GM23338 (cell line): ENCODE data around the gene MEAK7. TPM values are rescaled to one million over a fixed set of nuclear protein-coding genes. Genes with fewer than 3 reads are reported as not detected.

Experiments
- ATAC-seq: fragments of 200-7000 bp; cut with Tn5 transposase; 3 replicates; pipeline ENCODE4 v1.9.1; 2020
- DNase-seq: peaks from one replicate; pipeline ENCODE4 v3.0.0-alpha.2; 2015; ENCODE audit warnings: low spot score
- H2AFZ ChIP-seq: fragments of 200-600 bp; sonication (generic); 2 replicates; pipeline ENCODE4 v1.8.0; 2016; ENCODE audit warnings: antibody characterized with exemption, mild to moderate bottlenecking, moderate library complexity
- H3F3A ChIP-seq: fragments of 200-600 bp; sonication (generic); replicated peaks from 2 replicates; pipeline ENCODE4 v1.8.0; 2017; ENCODE audit warnings: antibody characterized with exemption, mixed run types, low read depth
- H3K27ac ChIP-seq: fragments of 200-600 bp; sonication (generic); 2 replicates; pipeline ENCODE4 v1.6.1; 2016; ENCODE audit warnings: low read depth
- H3K27me3 ChIP-seq: fragments of 200-600 bp; sonication (generic); 2 replicates; pipeline ENCODE4 v1.8.0; 2016; ENCODE audit warnings: mild to moderate bottlenecking, mixed run types, moderate library complexity; ENCODE audit not compliant: insufficient read depth
- H3K36me3 ChIP-seq: fragments of 200-600 bp; sonication (generic); 2 replicates; pipeline ENCODE4 v1.8.0; 2016; ENCODE audit warnings: mild to moderate bottlenecking; ENCODE audit not compliant: insufficient read depth
- H3K4me1 ChIP-seq: fragments of 200-600 bp; sonication (generic); 2 replicates; pipeline ENCODE4 v1.8.0; 2016; ENCODE audit warnings: mild to moderate bottlenecking, moderate library complexity; ENCODE audit not compliant: insufficient read depth
- H3K4me2 ChIP-seq: fragments of 200-600 bp; sonication (generic); 2 replicates; pipeline ENCODE4 v1.7.1; 2017; ENCODE audit warnings: mixed run types
- H3K4me3 ChIP-seq: fragments of 200-600 bp; sonication (generic); 2 replicates; pipeline ENCODE4 v1.6.1; 2016; ENCODE audit warnings: mixed run types
- H3K79me2 ChIP-seq: fragments of 200-600 bp; sonication (generic); replicated peaks from 2 replicates; pipeline ENCODE4 v1.8.0; 2017; ENCODE audit warnings: mild to moderate bottlenecking; ENCODE audit not compliant: insufficient read depth
- H3K9me2 ChIP-seq: fragments of 200-600 bp; sonication (generic); 2 replicates; pipeline ENCODE4 v1.8.0; 2017; ENCODE audit not compliant: insufficient read depth
- H4K20me1 ChIP-seq: fragments of 200-600 bp; sonication (generic); replicated peaks from 2 replicates; pipeline ENCODE4 v1.8.0; 2017; ENCODE audit warnings: mild to moderate bottlenecking; ENCODE audit not compliant: insufficient read depth
- H3K27ac Mint-ChIP-seq: 2 replicates; pipeline ENCODE4 v1.8.0; 2020; ENCODE audit warnings: inconsistent platforms, mild to moderate bottlenecking, moderate library complexity, mixed read lengths
- H3K27me3 Mint-ChIP-seq: 3 replicates; pipeline ENCODE4 v1.8.0; 2022; ENCODE audit warnings: low read depth, mild to moderate bottlenecking, moderate library complexity, mixed read lengths, inconsistent platforms; ENCODE audit not compliant: insufficient read depth, poor library complexity
- H3K36me3 Mint-ChIP-seq: 3 replicates; pipeline ENCODE4 v1.8.0; 2021; ENCODE audit warnings: low read depth, mild to moderate bottlenecking, inconsistent platforms, moderate library complexity, mixed read lengths
- H3K4me1 Mint-ChIP-seq: 3 replicates; pipeline ENCODE4 v1.8.0; 2020; ENCODE audit warnings: mild to moderate bottlenecking, inconsistent platforms, mixed read lengths
- H3K4me3 Mint-ChIP-seq: 3 replicates; pipeline ENCODE4 v1.8.0; 2021; ENCODE audit warnings: moderate library complexity, mild to moderate bottlenecking, inconsistent platforms, mixed read lengths
- H3K9me3 Mint-ChIP-seq: 3 replicates; pipeline ENCODE4 v1.8.0; 2020; ENCODE audit warnings: moderate library complexity, mild to moderate bottlenecking, inconsistent platforms, mixed read lengths
- CREB1 ChIP-seq: fragments of 250-450 bp; sonication (Bioruptor Pico); IDR thresholded peaks from 2 replicates; pipeline ENCODE4 v1.5.0; 2020; ENCODE audit warnings: low read depth, mild to moderate bottlenecking, moderate library complexity
- EZH2 ChIP-seq: fragments of 200-600 bp; sonication (generic); IDR thresholded peaks from one replicate; pipeline ENCODE4 v1.8.0; 2017; ENCODE audit warnings: antibody characterized with exemption, mild to moderate bottlenecking, low read depth; ENCODE audit not compliant: unreplicated experiment
- EZH2phosphoT487 ChIP-seq: fragments of 200-600 bp; sonication (generic); IDR thresholded peaks from one replicate; pipeline ENCODE4 v1.8.1; 2018; ENCODE audit warnings: antibody characterized with exemption; ENCODE audit not compliant: unreplicated experiment
- JUNB ChIP-seq: IDR thresholded peaks from one replicate; pipeline ENCODE4 v1.6.1; 2016; ENCODE audit warnings: antibody characterized with exemption; ENCODE audit not compliant: unreplicated experiment
- NANOG ChIP-seq: IDR thresholded peaks from 2 replicates; pipeline ENCODE4 v1.6.1; 2016; ENCODE audit warnings: antibody characterized with exemption, borderline replicate concordance
- POLR2AphosphoS5 ChIP-seq: IDR thresholded peaks from 2 replicates; pipeline ENCODE4 v1.6.1; 2016; ENCODE audit warnings: antibody characterized with exemption, low read depth
- STAT1 ChIP-seq: IDR thresholded peaks from one replicate; pipeline ENCODE4 v1.6.1; 2016; ENCODE audit warnings: antibody characterized with exemption; ENCODE audit not compliant: unreplicated experiment
- ZNF114 ChIP-seq: fragments of 250-450 bp; sonication (Bioruptor Pico); IDR thresholded peaks from 2 replicates; pipeline ENCODE4 v1.5.0; 2020; ENCODE audit warnings: mild to moderate bottlenecking, moderate library complexity
- ZNF331 ChIP-seq: fragments of 250-450 bp; sonication (Bioruptor Pico); IDR thresholded peaks from 2 replicates; pipeline ENCODE4 v1.5.0; 2020; ENCODE audit warnings: low read depth, mild to moderate bottlenecking, moderate library complexity
- polyA plus RNA-seq: library from polyadenylated mRNA; unstranded; fragments of >200 nt; fragmentation: Nextera tagmentation; extraction: Ambion mirVana; gene quantifications from 2 replicates; pipeline ENCODE4 v1.2.1, GENCODE V29; 2016
- total RNA-seq: library from RNA; depleted of rRNA; stranded (reverse); fragments of >200 nt; shearing (Covaris generic); gene quantifications from 2 replicates; pipeline ENCODE4 v1.2.3, GENCODE V29; 2014
- TF ChIP-seq, protein P1 (sequence below): fragments of 250-450 bp; sonication (Bioruptor Pico); IDR thresholded peaks from 2 replicates; pipeline ENCODE4 v1.5.0; 2020; ENCODE audit warnings: mild to moderate bottlenecking, moderate library complexity
- TF ChIP-seq, protein P2 (sequence below), 2 experiments: fragments of 200-600 bp in 1 of 2; sonication (generic) in 1 of 2; conservative IDR thresholded peaks; 2 replicates each; pipeline versions ENCODE4 v1.5.1 to v1.6.1; 2016 to 2017; ENCODE audit warnings: antibody characterized with exemption in 2 of 2, low read depth in 2 of 2, mild to moderate bottlenecking in 2 of 2, moderate library complexity in 1 of 2
- TF ChIP-seq, protein P3 (sequence below): IDR thresholded peaks from 2 replicates; pipeline ENCODE4 v1.6.1; 2016; ENCODE audit warnings: antibody characterized with exemption
- TF ChIP-seq, protein P4 (sequence below): IDR thresholded peaks from one replicate; pipeline ENCODE4 v1.6.1; 2018; ENCODE audit warnings: antibody characterized with exemption; ENCODE audit not compliant: unreplicated experiment

The MEAK7 gene
- total and polyA plus RNA-seq, 2 experiments from 2014 or later, result 7.5 to 17.2 TPM

DNA sequence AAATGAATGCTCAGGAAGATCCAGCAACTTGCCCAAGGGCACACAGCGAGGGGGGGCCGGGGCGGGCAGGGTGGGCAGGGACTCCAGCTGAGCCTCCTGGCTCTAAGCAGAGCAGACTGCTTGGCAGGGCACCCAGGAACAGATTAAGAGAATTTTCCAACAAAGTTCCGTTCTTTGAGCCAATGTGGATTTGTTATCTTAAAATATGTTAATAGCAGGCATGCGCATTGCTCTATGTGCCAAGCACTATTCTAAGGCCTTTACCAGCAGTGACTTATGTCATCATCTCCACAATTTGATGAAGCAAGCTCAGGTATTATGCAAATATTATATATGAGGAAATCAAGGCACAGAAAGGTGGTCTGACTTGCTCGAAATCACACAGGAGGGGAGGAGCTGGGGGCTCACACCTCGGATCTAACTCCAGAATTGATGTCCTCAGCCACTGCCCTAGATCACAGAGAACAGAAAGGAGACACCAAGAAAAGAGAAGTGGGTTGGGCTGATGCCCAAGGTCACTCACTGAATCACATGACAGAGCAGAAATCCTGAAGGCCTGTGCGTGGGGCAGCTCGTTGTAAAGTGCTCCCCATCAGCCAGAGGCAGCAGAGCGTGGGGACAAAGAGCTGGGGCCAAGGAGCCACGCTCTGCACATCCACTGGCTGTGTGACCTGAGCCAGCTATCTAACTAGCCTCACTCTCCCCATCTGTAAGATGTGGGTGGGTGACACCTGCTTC lies 23.2 kb upstream of the MEAK7 start:
- Mint-ChIP-seq H3K4me3 (no peak overlapping the region), H3K9me3 (peaks cover 17% of the 10 kb centered on the region), H3K4me1 (peaks cover 31% of the 10 kb centered on the region), H3K27me3 (peaks cover 20% of the 10 kb centered on the region), H3K27ac (no peak overlapping the region), H3K36me3 (peaks cover 19% of the 10 kb centered on the region)
- H3K79me2 ChIP-seq, result no peaks in the 10 kb centered on the region
- H3F3A ChIP-seq, result peaks cover 2% of the 10 kb centered on the region; the same call in 1 of the 2 replicates
- H3K9me2 ChIP-seq, result no peaks in the 10 kb centered on the region
- H3K4me1 ChIP-seq, result peaks cover 9% of the 10 kb centered on the region
- no peaks in the 10 kb centered on the region for H3K36me3 ChIP-seq
- no peaks in the 10 kb centered on the region for H3K27me3 ChIP-seq
- H2AFZ ChIP-seq, result no peak overlapping the region
- ATAC-seq, result no peak
- no peak overlapping the region for H3K4me2 ChIP-seq
- H3K4me3 ChIP-seq, result no peak overlapping the region
- TF ChIP-seq, protein P1, sequence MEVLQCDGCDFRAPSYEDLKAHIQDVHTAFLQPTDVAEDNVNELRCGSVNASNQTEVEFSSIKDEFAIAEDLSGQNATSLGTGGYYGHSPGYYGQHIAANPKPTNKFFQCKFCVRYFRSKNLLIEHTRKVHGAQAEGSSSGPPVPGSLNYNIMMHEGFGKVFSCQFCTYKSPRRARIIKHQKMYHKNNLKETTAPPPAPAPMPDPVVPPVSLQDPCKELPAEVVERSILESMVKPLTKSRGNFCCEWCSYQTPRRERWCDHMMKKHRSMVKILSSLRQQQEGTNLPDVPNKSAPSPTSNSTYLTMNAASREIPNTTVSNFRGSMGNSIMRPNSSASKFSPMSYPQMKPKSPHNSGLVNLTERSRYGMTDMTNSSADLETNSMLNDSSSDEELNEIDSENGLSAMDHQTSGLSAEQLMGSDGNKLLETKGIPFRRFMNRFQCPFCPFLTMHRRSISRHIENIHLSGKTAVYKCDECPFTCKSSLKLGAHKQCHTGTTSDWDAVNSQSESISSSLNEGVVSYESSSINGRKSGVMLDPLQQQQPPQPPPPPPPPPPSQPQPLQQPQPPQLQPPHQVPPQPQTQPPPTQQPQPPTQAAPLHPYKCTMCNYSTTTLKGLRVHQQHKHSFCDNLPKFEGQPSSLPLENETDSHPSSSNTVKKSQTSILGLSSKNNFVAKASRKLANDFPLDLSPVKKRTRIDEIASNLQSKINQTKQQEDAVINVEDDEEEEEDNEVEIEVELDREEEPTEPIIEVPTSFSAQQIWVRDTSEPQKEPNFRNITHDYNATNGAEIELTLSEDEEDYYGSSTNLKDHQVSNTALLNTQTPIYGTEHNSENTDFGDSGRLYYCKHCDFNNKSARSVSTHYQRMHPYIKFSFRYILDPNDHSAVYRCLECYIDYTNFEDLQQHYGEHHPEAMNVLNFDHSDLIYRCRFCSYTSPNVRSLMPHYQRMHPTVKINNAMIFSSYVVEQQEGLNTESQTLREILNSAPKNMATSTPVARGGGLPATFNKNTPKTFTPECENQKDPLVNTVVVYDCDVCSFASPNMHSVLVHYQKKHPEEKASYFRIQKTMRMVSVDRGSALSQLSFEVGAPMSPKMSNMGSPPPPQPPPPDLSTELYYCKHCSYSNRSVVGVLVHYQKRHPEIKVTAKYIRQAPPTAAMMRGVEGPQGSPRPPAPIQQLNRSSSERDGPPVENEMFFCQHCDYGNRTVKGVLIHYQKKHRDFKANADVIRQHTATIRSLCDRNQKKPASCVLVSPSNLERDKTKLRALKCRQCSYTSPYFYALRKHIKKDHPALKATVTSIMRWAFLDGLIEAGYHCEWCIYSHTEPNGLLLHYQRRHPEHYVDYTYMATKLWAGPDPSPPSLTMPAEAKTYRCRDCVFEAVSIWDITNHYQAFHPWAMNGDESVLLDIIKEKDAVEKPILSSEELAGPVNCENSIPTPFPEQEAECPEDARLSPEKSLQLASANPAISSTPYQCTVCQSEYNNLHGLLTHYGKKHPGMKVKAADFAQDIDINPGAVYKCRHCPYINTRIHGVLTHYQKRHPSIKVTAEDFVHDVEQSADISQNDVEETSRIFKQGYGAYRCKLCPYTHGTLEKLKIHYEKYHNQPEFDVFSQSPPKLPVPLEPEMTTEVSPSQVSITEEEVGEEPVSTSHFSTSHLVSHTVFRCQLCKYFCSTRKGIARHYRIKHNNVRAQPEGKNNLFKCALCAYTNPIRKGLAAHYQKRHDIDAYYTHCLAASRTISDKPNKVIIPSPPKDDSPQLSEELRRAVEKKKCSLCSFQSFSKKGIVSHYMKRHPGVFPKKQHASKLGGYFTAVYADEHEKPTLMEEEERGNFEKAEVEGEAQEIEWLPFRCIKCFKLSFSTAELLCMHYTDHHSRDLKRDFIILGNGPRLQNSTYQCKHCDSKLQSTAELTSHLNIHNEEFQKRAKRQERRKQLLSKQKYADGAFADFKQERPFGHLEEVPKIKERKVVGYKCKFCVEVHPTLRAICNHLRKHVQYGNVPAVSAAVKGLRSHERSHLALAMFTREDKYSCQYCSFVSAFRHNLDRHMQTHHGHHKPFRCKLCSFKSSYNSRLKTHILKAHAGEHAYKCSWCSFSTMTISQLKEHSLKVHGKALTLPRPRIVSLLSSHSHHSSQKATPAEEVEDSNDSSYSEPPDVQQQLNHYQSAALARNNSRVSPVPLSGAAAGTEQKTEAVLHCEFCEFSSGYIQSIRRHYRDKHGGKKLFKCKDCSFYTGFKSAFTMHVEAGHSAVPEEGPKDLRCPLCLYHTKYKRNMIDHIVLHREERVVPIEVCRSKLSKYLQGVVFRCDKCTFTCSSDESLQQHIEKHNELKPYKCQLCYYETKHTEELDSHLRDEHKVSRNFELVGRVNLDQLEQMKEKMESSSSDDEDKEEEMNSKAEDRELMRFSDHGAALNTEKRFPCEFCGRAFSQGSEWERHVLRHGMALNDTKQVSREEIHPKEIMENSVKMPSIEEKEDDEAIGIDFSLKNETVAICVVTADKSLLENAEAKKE (CRISPR knock-in tag), result no peak
- no peak for TF ChIP-seq POLR2AphosphoS5
- no peak for TF ChIP-seq STAT1
- no peak for TF ChIP-seq JUNB
- TF ChIP-seq, protein P2, sequence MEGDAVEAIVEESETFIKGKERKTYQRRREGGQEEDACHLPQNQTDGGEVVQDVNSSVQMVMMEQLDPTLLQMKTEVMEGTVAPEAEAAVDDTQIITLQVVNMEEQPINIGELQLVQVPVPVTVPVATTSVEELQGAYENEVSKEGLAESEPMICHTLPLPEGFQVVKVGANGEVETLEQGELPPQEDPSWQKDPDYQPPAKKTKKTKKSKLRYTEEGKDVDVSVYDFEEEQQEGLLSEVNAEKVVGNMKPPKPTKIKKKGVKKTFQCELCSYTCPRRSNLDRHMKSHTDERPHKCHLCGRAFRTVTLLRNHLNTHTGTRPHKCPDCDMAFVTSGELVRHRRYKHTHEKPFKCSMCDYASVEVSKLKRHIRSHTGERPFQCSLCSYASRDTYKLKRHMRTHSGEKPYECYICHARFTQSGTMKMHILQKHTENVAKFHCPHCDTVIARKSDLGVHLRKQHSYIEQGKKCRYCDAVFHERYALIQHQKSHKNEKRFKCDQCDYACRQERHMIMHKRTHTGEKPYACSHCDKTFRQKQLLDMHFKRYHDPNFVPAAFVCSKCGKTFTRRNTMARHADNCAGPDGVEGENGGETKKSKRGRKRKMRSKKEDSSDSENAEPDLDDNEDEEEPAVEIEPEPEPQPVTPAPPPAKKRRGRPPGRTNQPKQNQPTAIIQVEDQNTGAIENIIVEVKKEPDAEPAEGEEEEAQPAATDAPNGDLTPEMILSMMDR (conservative IDR thresholded peaks at IDR 0.05; ENCODE audit: low read depth in 2 of 2), result no peak
- TF ChIP-seq, protein P3, sequence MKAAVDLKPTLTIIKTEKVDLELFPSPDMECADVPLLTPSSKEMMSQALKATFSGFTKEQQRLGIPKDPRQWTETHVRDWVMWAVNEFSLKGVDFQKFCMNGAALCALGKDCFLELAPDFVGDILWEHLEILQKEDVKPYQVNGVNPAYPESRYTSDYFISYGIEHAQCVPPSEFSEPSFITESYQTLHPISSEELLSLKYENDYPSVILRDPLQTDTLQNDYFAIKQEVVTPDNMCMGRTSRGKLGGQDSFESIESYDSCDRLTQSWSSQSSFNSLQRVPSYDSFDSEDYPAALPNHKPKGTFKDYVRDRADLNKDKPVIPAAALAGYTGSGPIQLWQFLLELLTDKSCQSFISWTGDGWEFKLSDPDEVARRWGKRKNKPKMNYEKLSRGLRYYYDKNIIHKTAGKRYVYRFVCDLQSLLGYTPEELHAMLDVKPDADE, result no peak
- TF ChIP-seq ZNF114 (CRISPR knock-in tag), result no peak
- TF ChIP-seq EZH2phosphoT487, result no peak
- no peak for TF ChIP-seq NANOG
- no peak for TF ChIP-seq EZH2
- no peak for TF ChIP-seq ZNF331 (CRISPR knock-in tag)
- TF ChIP-seq, protein P4, sequence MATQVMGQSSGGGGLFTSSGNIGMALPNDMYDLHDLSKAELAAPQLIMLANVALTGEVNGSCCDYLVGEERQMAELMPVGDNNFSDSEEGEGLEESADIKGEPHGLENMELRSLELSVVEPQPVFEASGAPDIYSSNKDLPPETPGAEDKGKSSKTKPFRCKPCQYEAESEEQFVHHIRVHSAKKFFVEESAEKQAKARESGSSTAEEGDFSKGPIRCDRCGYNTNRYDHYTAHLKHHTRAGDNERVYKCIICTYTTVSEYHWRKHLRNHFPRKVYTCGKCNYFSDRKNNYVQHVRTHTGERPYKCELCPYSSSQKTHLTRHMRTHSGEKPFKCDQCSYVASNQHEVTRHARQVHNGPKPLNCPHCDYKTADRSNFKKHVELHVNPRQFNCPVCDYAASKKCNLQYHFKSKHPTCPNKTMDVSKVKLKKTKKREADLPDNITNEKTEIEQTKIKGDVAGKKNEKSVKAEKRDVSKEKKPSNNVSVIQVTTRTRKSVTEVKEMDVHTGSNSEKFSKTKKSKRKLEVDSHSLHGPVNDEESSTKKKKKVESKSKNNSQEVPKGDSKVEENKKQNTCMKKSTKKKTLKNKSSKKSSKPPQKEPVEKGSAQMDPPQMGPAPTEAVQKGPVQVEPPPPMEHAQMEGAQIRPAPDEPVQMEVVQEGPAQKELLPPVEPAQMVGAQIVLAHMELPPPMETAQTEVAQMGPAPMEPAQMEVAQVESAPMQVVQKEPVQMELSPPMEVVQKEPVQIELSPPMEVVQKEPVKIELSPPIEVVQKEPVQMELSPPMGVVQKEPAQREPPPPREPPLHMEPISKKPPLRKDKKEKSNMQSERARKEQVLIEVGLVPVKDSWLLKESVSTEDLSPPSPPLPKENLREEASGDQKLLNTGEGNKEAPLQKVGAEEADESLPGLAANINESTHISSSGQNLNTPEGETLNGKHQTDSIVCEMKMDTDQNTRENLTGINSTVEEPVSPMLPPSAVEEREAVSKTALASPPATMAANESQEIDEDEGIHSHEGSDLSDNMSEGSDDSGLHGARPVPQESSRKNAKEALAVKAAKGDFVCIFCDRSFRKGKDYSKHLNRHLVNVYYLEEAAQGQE, result no peak
- TF ChIP-seq CREB1, result no peak
- no peak for DNase-seq
- H3K27ac ChIP-seq, result no peak overlapping the region
- H4K20me1 ChIP-seq, result no peaks in the 10 kb centered on the region
